ENCODE data around the gene RASSF3. TPM values are rescaled to one million over a fixed set of nuclear protein-coding genes. Genes with fewer than 3 reads are reported as not detected.

RASSF3 gene, protein sequence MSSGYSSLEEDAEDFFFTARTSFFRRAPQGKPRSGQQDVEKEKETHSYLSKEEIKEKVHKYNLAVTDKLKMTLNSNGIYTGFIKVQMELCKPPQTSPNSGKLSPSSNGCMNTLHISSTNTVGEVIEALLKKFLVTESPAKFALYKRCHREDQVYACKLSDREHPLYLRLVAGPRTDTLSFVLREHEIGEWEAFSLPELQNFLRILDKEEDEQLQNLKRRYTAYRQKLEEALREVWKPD
- total RNA-seq, result 4.9 and 15.6 TPM in 2 replicates

DNA sequence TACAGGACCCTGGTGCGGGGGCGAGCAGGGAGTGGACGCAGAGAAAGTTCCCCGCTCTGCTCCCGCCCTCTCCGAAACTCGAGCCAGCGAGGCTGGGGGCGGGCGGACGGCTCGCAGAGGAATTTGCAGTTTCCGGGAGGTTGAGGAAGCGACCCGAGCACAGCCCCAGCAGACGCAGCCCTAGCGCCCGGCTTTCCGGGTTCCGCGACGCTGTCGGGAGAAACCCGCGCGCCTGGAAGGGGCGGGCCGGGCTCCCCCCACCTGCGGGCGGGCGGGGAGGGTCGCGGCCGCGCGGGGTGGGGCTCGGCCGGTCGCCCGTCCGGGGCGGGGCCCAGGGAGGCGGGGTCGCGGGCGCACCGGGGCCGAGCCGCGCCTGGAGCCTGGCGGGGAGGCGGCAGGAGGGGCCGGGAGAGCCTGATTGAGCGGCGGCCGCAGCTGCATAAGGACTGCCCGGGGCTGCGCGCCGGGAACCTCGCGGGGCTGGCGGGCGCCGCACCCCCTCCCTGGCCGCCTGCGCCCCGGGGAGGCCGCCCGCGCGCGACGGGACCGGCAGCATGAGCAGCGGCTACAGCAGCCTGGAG lies at the start of gene RASSF3:
TSS of gene RASSF3 (plus strand) at position 417 of the 581 bp plus-strand sequence. CDS start at position 555, 138 bp downstream.

Other genes starting within 250 kb of the RASSF3 start
- gene C12orf56, start 219.7 kb upstream of the RASSF3 start, total RNA-seq, result not detected in 2 replicates
- gene XPOT, start 206.1 kb upstream of the RASSF3 start, total RNA-seq, result 85.2 and 122 TPM in 2 replicates
- 11.6 and 13.7 TPM in 2 replicates for gene TBK1, start 158.4 kb upstream of the RASSF3 start, total RNA-seq
- gene GNS, start 148.9 kb downstream of the RASSF3 start, total RNA-seq, result 110 and 123 TPM in 2 replicates
- under 0.01 and 0.09 TPM in 2 replicates for gene TBC1D30, start 214.2 kb downstream of the RASSF3 start, total RNA-seq